HUES6 (cell line): Measurements from ENCODE around the gene SRSF7.

Source experiments
- H3K27ac ChIP-seq: 2 replicates; pipeline ENCODE4 v1.7.0; 2013; ENCODE audit warnings: low read depth, mild to moderate bottlenecking, low read length, inconsistent platforms
- H3K27me3 ChIP-seq: 2 replicates; pipeline ENCODE4 v1.6.1; 2013; ENCODE audit warnings: low read length; ENCODE audit not compliant: control insufficient read depth, insufficient read depth
- H3K36me3 ChIP-seq: 2 replicates; pipeline ENCODE4 v1.6.1; 2013; ENCODE audit warnings: low read length; ENCODE audit not compliant: control insufficient read depth, insufficient read depth
- H3K4me1 ChIP-seq: 2 replicates; pipeline ENCODE4 v1.6.1; 2013; ENCODE audit warnings: low read length; ENCODE audit not compliant: control insufficient read depth, insufficient read depth
- H3K4me3 ChIP-seq: 2 replicates; pipeline ENCODE4 v1.5.1; 2013; ENCODE audit warnings: low read depth, low read length
- H3K9ac ChIP-seq: one replicate; pipeline ENCODE4 v1.6.1; 2013; ENCODE audit warnings: mild to moderate bottlenecking, low read length
- H3K9me3 ChIP-seq: 2 replicates; pipeline ENCODE4 v1.6.1; 2013; ENCODE audit warnings: low read depth, low read length; ENCODE audit not compliant: control insufficient read depth, insufficient read depth

SRSF7 gene

DNA sequence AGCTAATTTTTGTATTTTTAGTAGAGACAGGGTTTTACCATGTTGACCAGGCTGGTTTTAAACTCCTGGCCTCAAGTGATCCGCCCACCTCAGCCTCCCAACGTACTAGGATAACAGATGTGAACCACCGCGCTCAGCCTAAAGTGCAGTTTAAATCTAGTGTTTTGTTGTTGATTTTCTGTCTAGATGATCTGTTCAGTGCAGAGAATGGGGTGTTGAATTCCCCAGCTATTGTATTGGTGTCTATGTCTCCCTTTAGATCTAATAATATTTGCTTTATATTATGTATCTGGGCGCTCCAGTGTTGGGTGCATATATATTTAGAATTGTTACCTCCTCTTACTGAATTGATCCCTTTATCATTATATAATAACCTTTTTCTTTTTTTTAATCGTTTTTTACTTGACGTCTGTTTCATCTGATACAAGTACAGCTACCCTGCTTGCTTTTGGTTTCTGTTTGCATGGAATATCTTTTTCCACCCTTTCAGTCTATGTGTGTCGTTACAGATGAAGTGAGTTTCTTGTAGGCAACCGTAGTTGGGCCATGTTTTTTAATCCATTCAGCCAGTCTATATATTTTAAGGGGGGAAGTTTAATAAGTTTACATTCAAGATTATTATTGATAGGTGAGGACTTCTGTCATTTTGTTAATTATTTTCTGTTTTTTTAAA is 50.9 kb downstream of the SRSF7 start:
- no peak overlapping the region for H3K4me3 ChIP-seq
- no peak overlapping the region for H3K9ac ChIP-seq
- no peaks in the 10 kb centered on the region for H3K27me3 ChIP-seq
- H3K9me3 ChIP-seq: no peaks in the 10 kb centered on the region
- no peak overlapping the region for H3K27ac ChIP-seq
- H3K4me1 ChIP-seq: no peaks in the 10 kb centered on the region
- no peaks in the 10 kb centered on the region for H3K36me3 ChIP-seq

DNA sequence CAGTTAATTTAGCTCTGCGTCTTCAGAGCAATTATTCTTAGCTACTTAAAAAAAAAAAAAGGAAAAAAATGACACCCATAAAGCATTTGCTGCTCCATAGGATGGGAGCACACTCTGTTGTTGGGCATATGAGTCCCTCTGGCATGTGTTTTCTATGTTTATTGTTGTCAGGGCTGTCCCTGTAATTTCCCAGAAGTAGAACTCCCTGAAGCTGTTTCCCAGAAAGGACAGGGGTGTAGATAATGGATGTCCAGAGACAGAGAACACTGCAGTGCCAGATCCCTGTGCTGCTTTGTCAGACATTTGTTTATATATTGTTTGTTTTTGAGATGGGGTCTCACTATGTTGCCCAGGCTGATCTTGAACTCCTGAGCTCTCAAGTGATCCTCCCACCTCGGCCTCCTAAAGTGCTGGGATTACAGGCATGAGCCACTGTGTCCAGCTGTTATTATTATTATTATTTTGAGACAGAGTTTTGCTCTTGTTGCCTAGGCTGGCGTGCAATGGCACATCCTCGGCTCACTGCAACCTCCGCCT is 52.6 kb downstream of the SRSF7 start:
- Histone ChIP-seq H3K4me3 (no peak overlapping the region), H3K9me3 (no peaks in the 10 kb centered on the region), H3K27me3 (no peaks in the 10 kb centered on the region), H3K36me3 (no peaks in the 10 kb centered on the region), H3K4me1 (no peaks in the 10 kb centered on the region), H3K27ac (no peak overlapping the region), H3K9ac (no peak overlapping the region)

GRCh38 chr2:38697116-38697840 is 53.9 kb downstream of the SRSF7 start:
- no peak overlapping the region for H3K4me3 ChIP-seq
- H3K27ac ChIP-seq: no peak overlapping the region
- no peaks in the 10 kb centered on the region for H3K4me1 ChIP-seq
- H3K36me3 ChIP-seq: no peaks in the 10 kb centered on the region
- no peaks in the 10 kb centered on the region for H3K9me3 ChIP-seq
- H3K9ac ChIP-seq: no peak overlapping the region
- no peaks in the 10 kb centered on the region for H3K27me3 ChIP-seq
